Measurements from ENCODE around the gene KDM3A. TPM values are rescaled to one million over a fixed set of nuclear protein-coding genes. Genes with fewer than 3 reads are reported as not detected.

Gene KDM3A
- total and polyA plus RNA-seq, 2 of the 8 experiments (the other 6 are each of a cell fraction or from before 2014, with no cell fraction given): 15.8 to 29.2 TPM

GRCh38 chr2:86512034-86512433, 70.9 kb downstream of the KDM3A start (continued):
- TF ChIP-seq E2F6 (IDR thresholded peaks at IDR 0.05) (no peak), RFX5 (IDR thresholded peaks at IDR 0.05; ENCODE audit: borderline replicate concordance, low read depth, low read length) (no peak), POU5F1 (IDR thresholded peaks at IDR 0.05; ENCODE audit: low read depth, low read length) (no peak), MAFK (IDR thresholded peaks at IDR 0.05; ENCODE audit: low read depth, low read length) (no peak), TAF1 (IDR thresholded peaks at IDR 0.05; ENCODE audit: low read depth, low read length) (no peak), POLR2AphosphoS5 (IDR thresholded peaks at IDR 0.05; ENCODE audit: low read depth, low read length) (no peak)
